ENCODE measurements around the gene BORCS8.

BORCS8 gene

DNA sequence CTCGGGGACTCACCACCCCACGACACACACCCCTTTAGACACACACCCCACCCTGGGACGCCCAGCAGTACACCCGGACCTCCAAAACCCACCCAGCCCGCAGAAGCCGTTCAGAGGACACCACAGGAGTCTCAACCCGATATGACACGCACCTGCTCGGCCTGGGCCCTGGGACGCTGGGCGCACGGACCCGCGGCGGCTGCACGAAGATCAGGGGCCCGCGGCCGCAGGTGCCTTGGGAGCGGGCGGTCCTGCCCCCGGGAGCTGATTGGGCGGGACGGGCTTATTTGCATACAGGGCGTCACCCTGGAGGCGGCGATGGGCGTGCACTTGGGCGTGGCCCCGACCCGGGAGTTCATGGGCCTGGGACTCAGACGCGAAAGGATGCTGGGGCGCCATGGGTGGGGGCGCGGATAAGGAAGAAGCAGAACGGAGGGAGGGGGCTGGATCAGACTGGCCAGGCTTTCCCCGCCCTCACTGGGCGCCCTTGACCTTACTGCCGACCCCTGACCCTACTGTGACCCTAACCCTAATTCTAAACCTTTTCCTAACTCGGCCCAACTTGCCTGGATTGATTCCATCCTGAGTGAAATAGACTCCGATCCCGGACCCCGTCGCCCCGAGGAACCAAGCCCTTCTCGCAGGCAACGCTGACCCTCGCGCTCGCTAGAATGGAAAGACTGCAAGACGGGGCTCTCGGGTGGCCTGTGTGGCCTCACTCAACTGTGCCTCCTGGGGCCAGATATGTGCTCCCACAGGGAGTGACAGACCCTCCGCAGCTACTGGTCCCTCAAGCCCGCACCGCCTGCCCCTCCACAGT lies 21.7 kb downstream of the BORCS8 start, which contains the start of gene MEF2B:
TSS of gene MEF2B (minus strand) at position 211 of the 820 bp plus-strand sequence. CDS start 19,528 bp downstream, outside the sequence.
- H3K4me3 ChIP-seq (replicated peaks; ENCODE audit: low read depth, low read length) = no peak within 1 kb of the TSS
- DNase-seq (ENCODE audit: extremely low read depth, low read depth) = no peak
- TF ChIP-seq, protein P1, sequence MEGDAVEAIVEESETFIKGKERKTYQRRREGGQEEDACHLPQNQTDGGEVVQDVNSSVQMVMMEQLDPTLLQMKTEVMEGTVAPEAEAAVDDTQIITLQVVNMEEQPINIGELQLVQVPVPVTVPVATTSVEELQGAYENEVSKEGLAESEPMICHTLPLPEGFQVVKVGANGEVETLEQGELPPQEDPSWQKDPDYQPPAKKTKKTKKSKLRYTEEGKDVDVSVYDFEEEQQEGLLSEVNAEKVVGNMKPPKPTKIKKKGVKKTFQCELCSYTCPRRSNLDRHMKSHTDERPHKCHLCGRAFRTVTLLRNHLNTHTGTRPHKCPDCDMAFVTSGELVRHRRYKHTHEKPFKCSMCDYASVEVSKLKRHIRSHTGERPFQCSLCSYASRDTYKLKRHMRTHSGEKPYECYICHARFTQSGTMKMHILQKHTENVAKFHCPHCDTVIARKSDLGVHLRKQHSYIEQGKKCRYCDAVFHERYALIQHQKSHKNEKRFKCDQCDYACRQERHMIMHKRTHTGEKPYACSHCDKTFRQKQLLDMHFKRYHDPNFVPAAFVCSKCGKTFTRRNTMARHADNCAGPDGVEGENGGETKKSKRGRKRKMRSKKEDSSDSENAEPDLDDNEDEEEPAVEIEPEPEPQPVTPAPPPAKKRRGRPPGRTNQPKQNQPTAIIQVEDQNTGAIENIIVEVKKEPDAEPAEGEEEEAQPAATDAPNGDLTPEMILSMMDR (IDR thresholded peaks at IDR 0.05; ENCODE audit: low read depth, low read length, missing control alignments) = no peak

DNA sequence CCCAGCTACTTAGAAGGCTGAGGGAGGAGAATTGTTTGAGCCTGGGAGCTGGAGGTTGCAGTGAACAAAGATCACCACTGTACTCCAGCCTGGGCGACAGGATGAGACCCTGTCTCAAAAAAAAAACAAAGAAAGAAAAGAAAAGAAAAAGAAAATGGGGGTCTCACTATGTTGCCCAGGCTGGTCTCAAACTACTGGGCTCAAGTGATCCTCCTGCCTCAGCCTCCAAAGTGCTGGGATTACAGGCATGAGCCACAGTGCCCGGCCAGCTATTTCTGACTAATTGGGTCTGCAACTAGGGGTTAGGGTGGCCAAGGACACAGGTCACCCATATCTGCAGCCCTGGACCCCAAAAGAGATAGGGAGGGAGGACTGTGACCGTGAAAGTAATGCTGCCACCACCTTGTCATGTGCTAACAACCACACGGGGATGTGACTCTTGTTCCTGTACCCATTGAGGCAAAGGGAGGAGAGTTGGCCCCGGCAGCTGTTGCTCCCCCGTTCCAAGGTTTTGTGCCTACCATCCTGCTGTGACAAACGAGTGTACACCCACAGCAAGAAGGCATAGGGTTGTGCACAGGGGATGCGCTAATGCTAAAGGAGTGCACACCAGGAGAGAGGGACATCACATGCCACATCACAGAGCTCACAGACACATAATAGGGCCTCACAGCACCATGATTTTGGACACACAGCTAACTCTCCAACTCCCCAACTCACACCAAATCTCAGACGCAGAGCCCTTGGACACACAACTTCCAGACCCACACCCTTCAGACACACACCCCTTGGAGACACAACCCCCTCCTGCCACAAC lies 22.5 kb downstream of the BORCS8 start:
- TF ChIP-seq, protein P1 (IDR thresholded peaks at IDR 0.05; ENCODE audit: low read depth, low read length, missing control alignments) = no peak
- no peak for DNase-seq (ENCODE audit: extremely low read depth, low read depth)
- no peak overlapping the region for H3K4me3 ChIP-seq (replicated peaks; ENCODE audit: low read depth, low read length)

DNA sequence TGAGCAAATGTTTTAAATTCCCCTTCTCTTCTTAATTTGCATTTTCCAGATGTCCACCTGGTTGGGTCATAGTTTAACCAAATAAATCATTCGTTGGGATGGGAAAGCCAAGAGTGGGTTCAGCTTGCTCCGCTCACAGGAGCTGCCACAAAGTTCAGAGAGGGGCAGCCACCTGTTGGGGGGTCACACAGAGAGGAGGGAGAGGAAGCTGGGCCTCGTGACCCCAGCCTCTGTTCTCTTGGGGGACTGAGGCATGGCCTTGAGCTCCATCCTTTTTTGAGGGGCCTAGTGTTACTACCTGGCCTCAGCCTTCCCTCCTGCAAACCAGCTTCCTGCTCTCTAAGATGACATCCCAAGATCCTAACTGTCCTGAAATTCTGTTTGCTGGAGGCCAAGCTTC lies 24.3 kb downstream of the BORCS8 start:
- H3K4me3 ChIP-seq (replicated peaks; ENCODE audit: low read depth, low read length) = no peak overlapping the region
- TF ChIP-seq, protein P1 (IDR thresholded peaks at IDR 0.05; ENCODE audit: low read depth, low read length, missing control alignments) = no peak
- no peak for DNase-seq (ENCODE audit: extremely low read depth, low read depth)

DNA sequence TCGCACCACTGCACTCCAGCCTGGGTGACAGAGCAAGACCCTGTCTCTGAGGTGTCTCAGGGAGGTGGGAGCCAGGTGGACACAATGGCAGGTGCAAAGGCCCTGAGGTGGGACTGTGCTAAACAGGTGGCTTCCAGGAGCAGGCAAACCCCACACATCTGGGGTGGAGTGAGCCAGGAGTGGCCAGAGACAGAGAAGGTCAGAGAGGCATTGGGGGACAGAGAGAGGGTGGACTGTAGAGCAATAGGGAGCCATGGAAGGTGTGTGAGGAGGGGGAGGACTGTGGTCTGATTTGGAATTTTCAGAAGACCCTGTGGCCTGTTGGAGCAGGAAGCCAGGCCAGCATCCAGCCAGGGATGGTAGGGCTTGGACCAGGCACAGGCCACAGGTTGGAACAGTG lies 26.6 kb downstream of the BORCS8 start:
- no peak for DNase-seq (ENCODE audit: extremely low read depth, low read depth)
- TF ChIP-seq, protein P1 (IDR thresholded peaks at IDR 0.05; ENCODE audit: low read depth, low read length, missing control alignments) = no peak
- H3K4me3 ChIP-seq (replicated peaks; ENCODE audit: low read depth, low read length) = no peak overlapping the region

DNA sequence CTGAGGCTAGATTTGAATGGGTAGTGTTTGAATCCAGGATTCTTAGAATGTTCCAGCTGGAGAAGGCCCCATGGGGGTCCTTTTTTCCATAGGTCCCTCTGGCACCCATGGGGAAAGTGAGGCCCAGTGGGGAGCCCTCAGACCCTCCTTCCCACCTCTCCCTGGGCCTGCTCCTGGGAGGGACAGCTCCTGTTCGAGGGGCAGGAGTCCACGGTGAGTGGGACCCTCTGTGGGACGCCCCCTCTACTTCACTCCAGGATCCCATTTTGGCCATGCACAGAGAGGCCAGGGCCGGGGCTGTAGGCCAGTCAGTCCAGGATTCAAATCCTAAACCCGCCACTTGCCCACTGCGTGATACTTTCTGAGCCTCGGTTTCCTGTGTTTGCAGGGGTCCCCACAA lies 29.5 kb downstream of the BORCS8 start:
- no peak overlapping the region for H3K4me3 ChIP-seq (replicated peaks; ENCODE audit: low read depth, low read length)
- DNase-seq (ENCODE audit: extremely low read depth, low read depth) = no peak
- TF ChIP-seq, protein P1 (IDR thresholded peaks at IDR 0.05; ENCODE audit: low read depth, low read length, missing control alignments) = no peak

DNA sequence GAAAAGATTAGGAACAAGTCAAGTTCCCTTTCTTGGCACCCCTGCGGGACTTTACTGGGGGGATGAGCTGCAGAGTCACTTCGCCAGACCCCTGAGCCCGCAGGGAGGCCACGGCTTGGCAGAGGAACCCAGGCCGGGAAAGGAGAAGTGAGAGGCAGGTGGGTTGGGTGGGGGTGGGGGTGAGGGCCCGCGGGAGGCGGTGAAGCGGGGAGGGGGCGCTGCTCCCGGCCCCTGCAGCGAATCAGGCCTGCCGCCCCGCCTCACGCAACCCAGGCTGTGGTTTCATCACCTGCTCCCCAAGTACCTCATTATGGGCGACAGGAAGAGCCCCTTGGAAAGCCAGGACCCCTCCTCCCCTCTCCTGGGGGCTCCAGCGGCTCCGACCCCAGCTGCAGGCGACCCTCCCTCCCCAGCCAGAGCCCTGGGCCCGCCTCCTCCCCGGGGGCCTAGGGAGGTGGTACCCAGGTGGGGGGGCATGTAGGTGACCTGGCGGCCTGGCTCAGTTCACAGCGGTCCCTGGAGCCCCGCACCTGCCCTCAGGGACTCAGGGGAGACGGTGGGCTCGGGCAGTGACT lies 31.4 kb downstream of the BORCS8 start:
- no peak for DNase-seq (ENCODE audit: extremely low read depth, low read depth)
- H3K4me3 ChIP-seq (replicated peaks; ENCODE audit: low read depth, low read length) = no peak overlapping the region
- TF ChIP-seq, protein P1 (IDR thresholded peaks at IDR 0.05; ENCODE audit: low read depth, low read length, missing control alignments) = no peak

Measured in HFF-Myc (cell line).